HG02623 (cell line): ENCODE data around the gene RCC1.
"Not testable (repeated sequence)": the region's sequence is repeated elsewhere in the genome, so short reads cannot be mapped to it uniquely, and the experiment has no call there.

ENCODE experiments used
- ATAC-seq: cut with Tn5 transposase; IDR thresholded peaks from one replicate; pipeline ENCODE4 v1.9.1; 2021; ENCODE audit warnings: moderate library complexity; ENCODE audit not compliant: unreplicated experiment

The RCC1 gene

DNA sequence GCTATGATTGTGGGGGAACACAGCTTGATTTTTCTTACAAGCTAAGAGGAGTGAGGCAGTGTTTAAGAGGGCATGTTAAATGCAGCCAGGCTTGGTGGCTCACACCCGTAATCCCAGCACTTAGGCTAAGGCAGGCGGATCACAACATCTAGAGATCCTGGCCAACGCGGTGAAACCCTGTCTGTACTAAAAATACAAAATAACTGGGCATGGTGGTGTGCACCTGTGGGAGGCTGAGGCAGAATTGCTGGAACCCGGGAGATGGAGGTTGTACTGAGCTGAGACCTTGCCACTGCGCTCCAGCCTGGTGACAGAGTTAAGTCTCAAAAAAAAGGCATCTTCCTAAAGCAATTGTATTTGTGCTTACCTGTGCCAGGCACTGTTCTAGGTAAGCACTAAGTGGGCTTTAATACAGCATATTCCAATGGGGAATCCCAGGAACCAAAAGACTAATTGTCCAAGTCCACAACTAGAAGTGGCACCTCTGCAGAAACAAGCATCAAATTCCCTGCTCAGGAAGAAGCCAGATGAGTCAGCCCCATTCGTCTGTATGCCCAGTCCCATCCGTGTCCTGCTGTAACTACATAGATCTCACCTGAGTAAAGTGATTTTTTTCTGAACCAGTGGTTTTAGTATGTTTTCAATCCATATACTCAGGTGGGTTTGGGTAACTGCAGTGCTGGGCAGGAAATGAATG is 4.6 kb downstream of the RCC1 start:
- ATAC-seq = no peak

DNA sequence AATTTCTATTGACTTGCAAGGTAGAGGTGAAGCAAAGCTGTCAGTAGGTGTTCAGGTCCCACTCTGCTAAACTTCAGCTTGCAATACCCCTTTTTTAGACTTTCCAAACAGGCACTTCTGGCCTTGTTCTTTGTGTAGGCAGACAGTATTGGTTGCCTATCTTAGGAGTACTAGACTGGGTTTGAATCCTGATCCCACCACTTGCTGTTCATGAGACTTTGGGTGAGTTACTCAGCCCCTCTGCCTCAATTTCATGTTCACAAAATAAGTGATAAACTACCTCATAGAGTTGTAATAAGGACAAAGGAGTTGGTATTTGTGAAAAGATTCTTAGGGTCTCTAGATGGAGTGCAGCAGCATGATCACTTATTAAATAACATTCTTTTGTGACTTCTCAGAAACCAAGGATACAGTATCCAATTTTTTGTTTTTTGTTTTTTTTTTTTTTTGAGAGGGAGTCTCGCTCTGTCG is 5.2 kb downstream of the RCC1 start:
- ATAC-seq = no peak

GRCh38 chr1:28512058-28512611 is 6.3 kb downstream of the RCC1 start:
- ATAC-seq = no peak

DNA sequence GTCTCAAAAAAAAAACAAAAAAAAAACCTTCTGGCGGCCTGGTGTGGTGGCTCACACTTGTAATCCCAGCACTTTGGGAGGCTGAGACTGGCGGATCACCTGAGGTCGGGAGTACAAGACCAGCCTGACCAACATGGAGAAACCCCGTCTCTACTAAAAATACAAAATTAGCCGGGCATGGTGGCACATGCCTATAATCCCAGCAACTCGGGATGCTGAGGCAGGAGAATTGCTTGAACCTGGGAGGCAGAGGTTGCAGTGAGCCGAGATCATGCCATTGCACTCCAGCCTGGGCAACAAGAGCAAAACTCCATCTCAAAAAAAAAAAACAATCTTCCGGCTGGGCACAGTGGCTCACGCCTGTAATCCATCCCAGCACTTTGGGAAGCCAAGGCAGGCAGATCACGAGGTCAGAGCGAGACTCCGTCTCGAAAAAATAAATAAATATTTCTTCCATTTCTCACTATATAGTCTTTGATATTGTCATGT is 8.6 kb downstream of the RCC1 start:
- ATAC-seq = not testable (repeated sequence)

GRCh38 chr1:28516518-28516956 is 10.7 kb downstream of the RCC1 start:
- ATAC-seq = no peak

DNA sequence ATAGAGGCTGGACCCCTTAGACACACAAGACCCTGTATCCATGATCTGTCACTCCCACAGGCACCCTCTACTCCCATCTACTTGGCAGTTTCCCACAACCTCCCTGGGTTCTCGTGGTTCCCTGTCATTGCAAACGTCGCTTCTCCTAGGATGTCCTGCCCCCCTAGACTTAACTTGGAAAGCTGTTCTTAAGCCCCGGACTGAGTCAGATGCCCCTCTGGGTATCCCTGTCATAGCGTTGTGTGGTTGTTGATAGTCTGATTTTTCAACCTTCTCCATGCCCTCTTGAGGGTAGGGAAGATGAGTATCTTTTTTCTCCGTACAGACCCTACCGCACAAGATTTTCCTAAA is 11.8 kb downstream of the RCC1 start:
- no peak for ATAC-seq

GRCh38 chr1:28518000-28518744 is 12.3 kb downstream of the RCC1 start:
- ATAC-seq = peak; percentile 64

DNA sequence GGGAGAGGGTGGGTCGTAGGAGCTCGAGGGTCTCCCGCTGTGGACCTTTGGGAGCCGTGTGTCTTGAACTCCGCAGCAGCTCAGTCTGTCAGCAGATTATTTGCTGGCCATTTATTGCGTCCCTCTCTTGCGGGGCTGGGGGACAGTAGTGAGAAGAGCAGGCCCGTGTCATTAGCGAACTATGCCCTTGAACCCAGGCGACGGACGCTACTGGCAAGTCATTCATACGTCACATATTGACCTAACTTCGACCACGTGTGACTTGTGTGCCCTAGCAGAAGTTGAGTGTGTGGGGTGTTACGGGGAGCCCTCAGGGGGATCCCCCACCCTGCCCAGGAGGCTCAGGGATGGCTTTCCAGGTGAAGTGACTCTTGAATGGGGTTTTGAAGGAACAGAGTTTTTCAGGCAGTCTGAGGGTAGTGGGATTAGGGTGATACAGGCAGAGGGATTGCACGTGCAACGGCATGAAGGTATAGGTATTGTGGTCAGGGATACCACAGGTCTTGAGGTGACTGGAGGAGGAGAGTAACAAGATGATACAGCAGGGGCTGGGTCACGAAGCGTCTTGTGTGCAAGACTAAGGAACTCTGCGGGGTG is 13.0 kb downstream of the RCC1 start:
- ATAC-seq = no peak

DNA sequence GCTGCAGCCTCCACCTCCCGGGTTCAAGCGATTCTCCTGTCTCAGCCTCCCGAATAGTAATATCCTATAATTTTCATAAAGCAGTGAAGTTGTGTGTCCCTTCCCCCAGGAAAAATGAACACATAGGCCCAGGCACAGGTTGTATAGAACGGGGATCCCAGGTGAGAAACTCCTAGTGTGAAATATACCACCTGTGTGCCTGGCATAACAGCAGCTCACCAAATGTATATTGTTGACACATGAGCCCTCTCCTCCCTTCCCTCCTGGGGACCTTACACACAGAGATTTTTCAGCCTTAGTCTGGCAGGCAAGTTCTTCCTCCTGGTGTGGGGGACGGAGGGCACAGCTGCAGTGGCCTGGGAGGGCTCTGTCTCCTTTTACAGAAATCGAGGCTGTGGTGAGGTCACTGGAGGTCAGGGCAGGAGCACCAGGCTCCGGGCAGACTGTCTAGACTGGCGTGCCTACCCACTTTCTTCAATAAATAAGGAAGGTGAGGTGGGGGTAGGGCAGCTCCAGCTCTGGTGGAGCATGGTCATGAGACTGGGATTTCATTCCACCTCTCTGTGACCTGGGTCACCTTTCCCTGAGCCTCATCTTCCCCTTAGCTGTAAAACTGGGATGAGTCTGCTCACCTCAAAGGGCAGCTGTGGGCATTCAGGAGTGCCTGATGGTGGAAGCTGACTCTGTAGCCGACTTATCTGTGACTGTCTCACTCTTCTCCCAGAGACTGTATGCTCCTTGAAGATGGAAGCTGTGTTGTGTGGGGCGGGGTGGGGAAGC is 14.3 kb downstream of the RCC1 start:
- ATAC-seq = no peak

- not testable (repeated sequence) for ATAC-seq
These were observed 15.0 kb downstream of the RCC1 start for GRCh38 chr1:28520796-28521195.

GRCh38 chr1:28521502-28522164 is 15.8 kb downstream of the RCC1 start:
- no peak for ATAC-seq

DNA sequence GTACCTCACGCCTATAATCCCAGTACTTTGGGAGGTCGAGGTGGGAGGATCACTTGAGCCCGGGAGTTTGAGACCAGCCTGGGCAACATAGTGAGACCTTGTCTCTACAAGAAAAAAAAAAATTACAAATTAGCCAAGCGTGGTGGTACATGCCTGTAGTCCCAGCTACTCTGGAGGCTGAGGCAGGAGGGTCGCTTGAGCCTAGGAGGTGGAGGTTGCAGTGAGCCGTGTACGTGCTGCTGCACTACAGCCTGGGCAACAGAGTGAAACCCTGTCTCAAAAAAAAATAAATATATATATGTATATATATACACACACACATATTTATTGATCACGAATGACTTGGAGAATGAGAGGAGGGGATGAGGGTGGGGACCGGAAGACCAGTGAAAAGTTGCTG is 16.7 kb downstream of the RCC1 start:
- ATAC-seq = not testable (repeated sequence)

DNA sequence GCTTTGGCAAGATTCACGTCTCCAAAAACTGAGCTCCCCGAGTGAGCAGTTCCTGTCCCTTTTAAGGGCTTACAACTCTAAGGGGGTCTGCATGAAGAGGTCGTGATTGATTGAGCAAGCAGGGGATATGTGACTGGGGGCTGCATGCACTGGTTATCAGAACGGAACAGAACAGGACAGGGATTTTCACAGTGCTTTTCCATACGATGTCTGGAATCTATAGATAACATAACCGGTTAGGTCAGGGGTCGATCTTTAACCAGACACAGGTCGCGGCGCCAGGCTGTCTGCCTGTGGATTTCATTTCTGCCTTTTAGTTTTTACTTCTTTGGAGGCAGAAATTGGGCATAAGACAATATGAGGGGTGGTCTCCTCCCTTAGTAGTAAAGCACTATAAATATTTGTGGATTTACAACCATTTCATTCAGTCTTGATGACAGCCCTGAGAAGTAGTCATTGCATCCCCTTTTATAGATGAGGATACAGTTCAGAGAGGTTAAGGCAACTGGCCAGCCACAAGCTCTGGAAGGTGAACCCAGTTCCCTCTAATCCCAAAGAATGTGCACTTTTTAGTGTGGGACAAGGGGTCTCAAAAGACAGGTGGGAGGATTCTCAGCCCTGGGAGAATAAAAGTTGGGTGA is 19.3 kb downstream of the RCC1 start:
- ATAC-seq = not testable (repeated sequence)

DNA sequence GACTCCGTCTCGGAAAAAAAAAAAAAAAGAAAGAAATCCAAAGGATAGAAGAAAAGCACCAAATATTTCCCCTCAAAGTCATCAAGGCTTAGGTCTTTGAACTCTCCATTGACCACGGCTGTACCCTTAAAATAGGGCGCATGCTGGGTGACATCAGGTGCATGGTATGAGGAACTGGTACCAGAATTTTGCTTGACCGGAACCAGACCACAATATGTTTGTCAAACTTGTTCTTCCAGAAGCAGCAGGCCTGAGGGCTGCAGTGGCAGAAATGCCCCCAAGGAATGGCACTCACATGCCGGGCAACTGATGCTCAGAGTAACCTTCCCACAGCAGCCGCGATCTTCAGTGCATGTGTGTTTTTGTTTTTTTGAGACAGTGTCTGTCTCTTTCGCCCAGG is 21.0 kb downstream of the RCC1 start:
- no peak for ATAC-seq

GRCh38 chr1:28530456-28530855 is 24.6 kb downstream of the RCC1 start:
- no peak for ATAC-seq

DNA sequence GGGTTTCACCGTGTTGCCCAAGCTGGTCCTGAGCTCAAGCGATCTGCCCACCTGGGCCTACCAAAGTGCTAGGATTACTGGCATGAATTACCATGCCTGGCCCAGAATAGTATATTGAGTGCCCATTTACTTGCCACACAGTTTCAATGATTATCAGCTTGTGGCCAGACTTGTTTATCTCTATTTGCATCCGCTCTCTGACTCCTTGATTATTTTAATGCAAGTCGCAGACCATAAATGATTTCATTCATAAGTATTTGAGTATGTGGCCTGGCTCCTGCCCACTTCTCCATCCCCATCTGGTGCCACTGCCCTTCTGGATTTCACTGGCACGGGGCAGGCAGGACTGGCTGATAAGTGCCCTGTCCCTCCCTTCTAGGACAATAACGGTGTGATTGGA is 28.8 kb downstream of the RCC1 start:
- no peak for ATAC-seq

DNA sequence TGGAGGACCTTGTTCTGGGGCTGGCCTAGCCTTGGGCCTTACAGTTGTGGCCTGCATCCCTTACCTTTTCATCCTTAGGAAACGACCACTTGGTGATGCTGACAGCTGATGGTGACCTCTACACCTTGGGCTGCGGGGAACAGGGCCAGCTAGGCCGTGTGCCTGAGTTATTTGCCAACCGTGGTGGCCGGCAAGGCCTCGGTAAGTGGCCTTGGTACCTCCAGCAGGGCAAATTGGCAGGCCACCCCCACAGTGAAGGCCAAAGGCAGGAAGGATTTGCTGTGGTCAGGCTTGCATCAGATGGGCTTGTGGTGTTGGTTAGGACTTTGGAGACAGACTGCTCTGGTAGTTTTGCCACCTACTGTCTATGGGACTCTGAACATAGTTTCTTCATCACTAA is 29.3 kb downstream of the RCC1 start:
- ATAC-seq = no peak

DNA sequence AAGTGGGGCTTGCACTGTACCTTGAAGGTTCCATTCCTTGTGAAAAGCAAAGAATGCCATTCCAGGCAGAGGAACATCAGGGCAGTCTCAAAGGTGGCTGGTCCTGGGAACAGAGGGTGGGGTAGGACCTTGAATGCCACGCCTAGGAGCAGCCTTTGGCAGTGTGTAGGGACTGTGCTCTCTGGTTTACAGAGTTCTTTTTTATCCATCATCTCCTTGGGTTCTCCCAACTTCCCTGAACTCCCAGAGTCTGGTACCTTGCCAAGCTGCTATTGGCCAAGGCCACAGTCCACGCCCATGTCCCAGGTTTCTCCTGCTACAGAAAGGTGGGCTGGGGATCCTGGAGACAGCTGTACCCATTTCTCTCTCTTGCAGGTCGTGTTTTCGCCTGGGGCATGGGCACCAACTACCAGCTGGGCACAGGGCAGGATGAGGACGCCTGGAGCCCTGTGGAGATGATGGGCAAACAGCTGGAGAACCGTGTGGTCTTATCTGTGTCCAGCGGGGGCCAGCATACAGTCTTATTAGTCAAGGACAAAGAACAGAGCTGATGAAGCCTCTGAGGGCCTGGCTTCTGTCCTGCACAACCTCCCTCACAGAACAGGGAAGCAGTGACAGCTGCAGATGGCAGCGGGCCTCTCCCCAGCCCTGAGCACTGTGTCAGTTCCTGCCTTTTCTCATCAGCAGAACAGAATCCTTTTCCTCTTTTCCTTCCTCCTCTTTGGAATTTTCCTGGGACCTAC is 31.8 kb downstream of the RCC1 start:
- no peak for ATAC-seq

GRCh38 chr1:28538286-28538685 is 32.4 kb downstream of the RCC1 start:
- ATAC-seq = no peak
